Thyroid gland (tissue), 4 donors: Measurements from ENCODE around the gene TFCP2.

ENCODE experiments used
- POLR2A ChIP-seq, 2 donors: fragments of 450-650 bp; IDR thresholded peaks; one replicate each; pipeline ENCODE4 v1.6.1; 2017; ENCODE audit warnings: antibody characterized with exemption in 2 of 2, mild to moderate bottlenecking in 2 of 2, moderate library complexity in 1 of 2
- TF ChIP-seq, protein P1 (sequence below), 6 experiments: fragments of 200-600 bp in 3 of 6; fragments of 450-650 bp in 3 of 6; sonication (generic) in 3 of 6; IDR thresholded peaks; one replicate each; pipeline ENCODE4 v1.5.1; 2016 to 2019; ENCODE audit warnings: antibody characterized with exemption in 6 of 6, mild to moderate bottlenecking in 2 of 6, inconsistent platforms in 1 of 6, moderate library complexity in 1 of 6

DNA sequence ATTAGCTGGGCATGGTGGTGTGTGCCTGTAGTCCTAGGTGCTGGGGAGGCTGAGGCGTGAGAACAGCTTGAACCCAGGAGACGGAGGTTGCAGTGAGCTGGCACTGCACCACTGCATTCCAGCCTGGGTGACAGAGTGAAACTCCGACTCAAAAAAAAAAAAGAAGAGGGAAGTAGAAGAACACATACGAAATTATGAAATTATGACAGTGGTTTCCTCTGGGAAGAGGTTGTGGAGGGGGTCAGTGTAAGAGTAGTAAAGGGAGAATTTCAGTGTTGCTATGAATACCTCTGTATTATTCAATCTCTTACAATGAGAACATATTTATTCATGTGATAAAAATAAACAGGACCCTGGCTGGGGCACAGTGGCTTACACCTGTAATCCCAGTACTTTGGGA, 64.8 kb downstream of the TFCP2 start:
- TF ChIP-seq, protein P1, sequence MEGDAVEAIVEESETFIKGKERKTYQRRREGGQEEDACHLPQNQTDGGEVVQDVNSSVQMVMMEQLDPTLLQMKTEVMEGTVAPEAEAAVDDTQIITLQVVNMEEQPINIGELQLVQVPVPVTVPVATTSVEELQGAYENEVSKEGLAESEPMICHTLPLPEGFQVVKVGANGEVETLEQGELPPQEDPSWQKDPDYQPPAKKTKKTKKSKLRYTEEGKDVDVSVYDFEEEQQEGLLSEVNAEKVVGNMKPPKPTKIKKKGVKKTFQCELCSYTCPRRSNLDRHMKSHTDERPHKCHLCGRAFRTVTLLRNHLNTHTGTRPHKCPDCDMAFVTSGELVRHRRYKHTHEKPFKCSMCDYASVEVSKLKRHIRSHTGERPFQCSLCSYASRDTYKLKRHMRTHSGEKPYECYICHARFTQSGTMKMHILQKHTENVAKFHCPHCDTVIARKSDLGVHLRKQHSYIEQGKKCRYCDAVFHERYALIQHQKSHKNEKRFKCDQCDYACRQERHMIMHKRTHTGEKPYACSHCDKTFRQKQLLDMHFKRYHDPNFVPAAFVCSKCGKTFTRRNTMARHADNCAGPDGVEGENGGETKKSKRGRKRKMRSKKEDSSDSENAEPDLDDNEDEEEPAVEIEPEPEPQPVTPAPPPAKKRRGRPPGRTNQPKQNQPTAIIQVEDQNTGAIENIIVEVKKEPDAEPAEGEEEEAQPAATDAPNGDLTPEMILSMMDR (IDR thresholded peaks at IDR 0.05) = no peak
- TF ChIP-seq POLR2A (IDR thresholded peaks at IDR 0.05) = no peak
